Thoracic aorta (tissue), 2 donors: ENCODE measurements around the gene PKP1. TPM values are rescaled to one million over a fixed set of nuclear protein-coding genes. Genes with fewer than 3 reads are reported as not detected.
A peak's percentile ranks its signal among the peaks of the same experiment; 100 is the strongest.

Experiments used
- ATAC-seq: fragments of 150-250 bp; one replicate; pipeline ENCODE4 v1.8.0; 2017; ENCODE audit warnings: low read depth; ENCODE audit not compliant: insufficient number of reproducible peaks, low FRiP score
- DNase-seq: peaks from one replicate; pipeline ENCODE4 v3.0.0-alpha.2; 2020; ENCODE audit warnings: low spot score
- H3K27ac ChIP-seq, 2 donors: fragments of 200-600 bp; sonication (generic); 1 replicate in 1 of 2; 2 replicates in 1 of 2; pipeline ENCODE4 v1.5.1; 2016; ENCODE audit warnings: mild to moderate bottlenecking in 2 of 2, moderate library complexity in 2 of 2
- H3K27me3 ChIP-seq: fragments of 200-600 bp; sonication (generic); replicated peaks from 2 replicates; pipeline ENCODE4 v1.6.0; 2016; ENCODE audit warnings: mild to moderate bottlenecking; ENCODE audit not compliant: insufficient read depth
- H3K36me3 ChIP-seq: fragments of 200-600 bp; sonication (generic); one replicate; pipeline ENCODE4 v1.5.1; 2016
- H3K4me1 ChIP-seq, 2 donors: fragments of 200-600 bp; sonication (generic); 1 replicate in 1 of 2; 2 replicates in 1 of 2; pipeline versions ENCODE4 v1.5.1 to v1.6.0; 2016; ENCODE audit warnings: low read depth in 2 of 2, mild to moderate bottlenecking in 1 of 2; ENCODE audit not compliant: control insufficient read depth in 1 of 2
- H3K4me3 ChIP-seq: fragments of 200-600 bp; sonication (generic); 2 replicates; pipeline ENCODE4 v1.5.1; 2016; ENCODE audit warnings: mild to moderate bottlenecking
- H3K9me3 ChIP-seq: fragments of 200-600 bp; sonication (generic); 2 replicates; pipeline ENCODE4 v1.5.1; 2016
- total RNA-seq, 2 donors: library from RNA; depleted of rRNA; stranded (reverse); fragments of >200 nt; gene quantifications; one replicate each; pipeline versions ENCODE4 v1.1.0 to v1.2.3, GENCODE V29; 2016
- TF ChIP-seq, protein P1 (sequence below): fragments of 200-600 bp; sonication (generic); IDR thresholded peaks from one replicate; pipeline ENCODE4 v1.5.1; 2019; ENCODE audit warnings: antibody characterized with exemption

PKP1 gene
- total RNA-seq, 2 donors from 2014 or later, result 0.54 TPM; not detected in 1

DNA sequence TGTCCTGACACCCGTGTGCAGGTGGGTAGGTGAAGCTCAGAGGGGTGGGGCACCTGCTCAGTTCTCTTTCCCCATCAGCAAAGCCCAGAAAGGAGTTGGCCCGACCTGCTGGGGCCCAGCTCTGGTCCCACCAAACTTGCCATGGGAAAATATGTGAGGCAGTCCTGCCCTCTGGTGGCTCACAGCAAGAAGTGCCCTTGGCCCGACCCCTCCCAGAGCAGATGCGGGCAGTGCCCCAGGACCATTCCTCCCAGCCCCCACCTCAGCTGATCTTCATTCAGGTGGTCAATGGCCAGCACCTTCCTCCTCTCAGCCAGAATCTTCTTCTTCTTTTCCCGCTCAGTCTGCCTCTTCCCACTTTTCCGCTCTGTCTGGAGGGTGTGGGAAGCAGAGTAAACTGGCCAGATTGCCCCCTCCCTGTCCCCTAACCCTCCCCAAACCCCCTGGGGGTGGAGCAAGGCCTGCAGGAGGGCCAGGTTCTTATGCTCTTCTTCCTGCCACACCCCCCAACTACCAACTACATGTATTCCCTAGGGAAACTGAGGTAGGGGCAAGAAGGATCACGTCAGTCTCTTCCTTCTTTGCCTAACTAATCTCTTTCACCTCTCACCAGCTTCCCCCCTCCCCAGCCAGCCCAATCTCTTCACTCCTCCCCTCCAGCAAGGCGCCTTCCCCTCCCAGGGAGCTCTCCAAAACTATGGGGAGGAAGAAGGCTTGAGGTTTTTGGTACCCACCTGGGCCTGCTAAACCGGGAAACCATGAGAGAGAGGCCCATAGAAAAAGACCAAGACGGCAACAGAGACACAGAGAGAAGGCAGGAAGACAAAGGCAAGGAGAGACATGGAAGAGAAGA lies 78.6 kb downstream of the PKP1 start:
- Histone ChIP-seq H3K4me3 (no peak overlapping the region), H3K27me3 (no peaks in the 10 kb centered on the region), H3K36me3 (no peaks in the 10 kb centered on the region), H3K9me3 (no peaks in the 10 kb centered on the region), H3K4me1 (no peaks in the 10 kb centered on the region), H3K27ac (no peak overlapping the region)
- DNase-seq (no peak), ATAC-seq (no peak)
- TF ChIP-seq, protein P1, sequence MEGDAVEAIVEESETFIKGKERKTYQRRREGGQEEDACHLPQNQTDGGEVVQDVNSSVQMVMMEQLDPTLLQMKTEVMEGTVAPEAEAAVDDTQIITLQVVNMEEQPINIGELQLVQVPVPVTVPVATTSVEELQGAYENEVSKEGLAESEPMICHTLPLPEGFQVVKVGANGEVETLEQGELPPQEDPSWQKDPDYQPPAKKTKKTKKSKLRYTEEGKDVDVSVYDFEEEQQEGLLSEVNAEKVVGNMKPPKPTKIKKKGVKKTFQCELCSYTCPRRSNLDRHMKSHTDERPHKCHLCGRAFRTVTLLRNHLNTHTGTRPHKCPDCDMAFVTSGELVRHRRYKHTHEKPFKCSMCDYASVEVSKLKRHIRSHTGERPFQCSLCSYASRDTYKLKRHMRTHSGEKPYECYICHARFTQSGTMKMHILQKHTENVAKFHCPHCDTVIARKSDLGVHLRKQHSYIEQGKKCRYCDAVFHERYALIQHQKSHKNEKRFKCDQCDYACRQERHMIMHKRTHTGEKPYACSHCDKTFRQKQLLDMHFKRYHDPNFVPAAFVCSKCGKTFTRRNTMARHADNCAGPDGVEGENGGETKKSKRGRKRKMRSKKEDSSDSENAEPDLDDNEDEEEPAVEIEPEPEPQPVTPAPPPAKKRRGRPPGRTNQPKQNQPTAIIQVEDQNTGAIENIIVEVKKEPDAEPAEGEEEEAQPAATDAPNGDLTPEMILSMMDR, result peak; percentile 55

DNA sequence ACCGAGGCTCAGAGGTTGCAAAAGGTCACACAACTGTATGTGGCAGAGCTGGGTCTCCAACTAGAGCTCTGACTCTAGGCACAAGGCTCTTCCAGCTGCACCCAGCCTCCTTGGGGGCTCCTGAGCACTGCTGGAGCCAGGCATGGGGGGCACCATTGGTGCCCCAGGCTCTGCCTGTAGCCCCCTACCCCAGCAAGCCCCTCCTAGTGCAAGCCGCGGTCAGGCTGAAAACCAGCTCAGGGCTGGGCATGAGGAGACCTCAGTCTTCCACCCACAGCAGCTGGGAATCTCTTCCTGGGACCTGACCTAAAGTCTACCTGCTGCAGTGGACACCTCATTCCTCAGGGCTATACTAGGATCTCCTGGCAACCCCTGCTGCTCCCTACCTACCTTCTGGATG lies 79.6 kb downstream of the PKP1 start:
- H3K9me3 ChIP-seq, result no peaks in the 10 kb centered on the region
- no peaks in the 10 kb centered on the region for H3K36me3 ChIP-seq
- no peaks in the 10 kb centered on the region for H3K4me1 ChIP-seq
- TF ChIP-seq, protein P1, result no peak
- no peak overlapping the region for H3K4me3 ChIP-seq
- no peak for ATAC-seq
- no peak overlapping the region for H3K27ac ChIP-seq
- no peak for DNase-seq
- no peaks in the 10 kb centered on the region for H3K27me3 ChIP-seq

- Histone ChIP-seq H3K9me3 (no peaks in the 10 kb centered on the region), H3K4me1 (no peaks in the 10 kb centered on the region), H3K4me3 (no peak overlapping the region), H3K27ac (no peak overlapping the region), H3K27me3 (no peaks in the 10 kb centered on the region), H3K36me3 (no peaks in the 10 kb centered on the region)
- ATAC-seq, result no peak
- no peak for DNase-seq
- TF ChIP-seq, protein P1, result no peak
Measured at GRCh38 chr1:201363467-201363866, 80.2 kb downstream of the PKP1 start.

DNA sequence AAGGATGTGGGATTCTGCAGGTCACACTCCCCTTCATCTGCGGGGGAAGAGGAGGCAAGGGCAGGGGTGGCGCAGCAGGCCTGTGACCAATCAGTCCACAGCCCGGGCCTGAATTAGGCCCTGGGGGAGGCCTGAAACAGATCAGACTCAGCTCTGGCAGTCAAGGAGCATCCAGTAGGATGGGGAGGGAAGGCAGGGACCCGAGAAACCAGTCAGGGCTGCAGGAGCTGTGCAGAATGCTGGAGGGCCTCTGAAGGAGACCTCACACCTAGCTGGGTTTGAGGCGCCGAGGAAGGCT lies 81.5 kb downstream of the PKP1 start:
- H3K4me1 ChIP-seq, result no peaks in the 10 kb centered on the region
- H3K27me3 ChIP-seq, result no peaks in the 10 kb centered on the region
- H3K4me3 ChIP-seq, result no peak overlapping the region
- H3K27ac ChIP-seq, result no peak overlapping the region
- H3K36me3 ChIP-seq, result no peaks in the 10 kb centered on the region
- DNase-seq, result no peak
- no peak for ATAC-seq
- H3K9me3 ChIP-seq, result no peaks in the 10 kb centered on the region
- TF ChIP-seq, protein P1, result no peak

- Histone ChIP-seq H3K4me3 (no peak overlapping the region), H3K9me3 (no peaks in the 10 kb centered on the region), H3K36me3 (no peaks in the 10 kb centered on the region), H3K4me1 (no peaks in the 10 kb centered on the region), H3K27me3 (no peaks in the 10 kb centered on the region), H3K27ac (no peak overlapping the region)
- TF ChIP-seq, protein P1, result no peak
- DNase-seq (no peak), ATAC-seq (no peak)
Measured at GRCh38 chr1:201365251-201365650, 81.9 kb downstream of the PKP1 start.
